ENCODE data around the gene GRAMD2A.

GRCh38 chr15:72140088-72140487 is 57.5 kb downstream of the GRAMD2A start:
- no peak for TF ChIP-seq CTCF (IDR thresholded peaks at IDR 0.05)
- TF ChIP-seq POLR2A (IDR thresholded peaks at IDR 0.05) = no peak
- no peak for TF ChIP-seq EP300 (IDR thresholded peaks at IDR 0.05)
- TF ChIP-seq POLR2AphosphoS5 (IDR thresholded peaks at IDR 0.05) = no peak
